ENCODE data around the gene SIX5. TPM values are rescaled to one million over a fixed set of nuclear protein-coding genes. Genes with fewer than 3 reads are reported as not detected.
A peak's percentile ranks its signal among the peaks of the same experiment; 100 is the strongest.

The SIX5 gene
- total RNA-seq, 1 experiment from 2014 or later, result 26.0 TPM

DNA sequence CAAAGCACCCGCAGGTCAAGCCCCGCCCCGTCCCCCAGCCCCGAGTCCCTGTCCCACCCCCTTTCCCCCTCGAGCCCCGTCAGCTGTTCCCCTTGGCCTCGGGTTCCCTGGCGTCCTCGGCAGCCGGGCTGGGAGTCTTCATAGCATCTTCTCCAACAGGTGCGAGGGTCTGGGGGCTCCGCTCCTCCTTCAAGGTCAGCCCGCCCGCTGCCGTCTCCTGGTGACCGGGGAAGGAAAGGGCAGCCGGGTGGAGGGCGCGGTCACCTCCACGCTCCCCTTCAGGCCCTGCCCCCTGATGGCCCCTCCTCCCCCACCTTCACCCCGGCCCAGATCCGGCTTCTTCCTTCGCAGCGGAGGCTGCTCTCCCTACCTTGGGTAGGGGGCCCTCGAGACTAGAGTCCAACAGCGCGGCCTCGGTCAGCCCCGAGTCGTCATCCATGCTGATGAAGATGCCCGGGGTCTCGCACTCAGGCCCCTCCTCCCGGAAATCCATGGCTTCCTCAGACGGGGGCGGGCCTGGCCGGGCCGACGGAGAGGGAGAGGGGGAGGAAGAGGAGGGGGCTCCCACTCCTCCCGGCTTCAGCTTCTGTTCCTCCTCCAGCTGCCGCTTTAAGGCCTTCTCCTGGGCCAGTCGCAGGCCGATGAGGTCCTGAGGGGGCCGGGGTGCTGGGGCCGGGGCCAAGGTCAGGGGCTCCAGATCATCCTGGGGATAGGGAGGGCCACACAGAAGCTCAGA, 46.6 kb upstream of the SIX5 start (continued):
- TF ChIP-seq, protein P1, sequence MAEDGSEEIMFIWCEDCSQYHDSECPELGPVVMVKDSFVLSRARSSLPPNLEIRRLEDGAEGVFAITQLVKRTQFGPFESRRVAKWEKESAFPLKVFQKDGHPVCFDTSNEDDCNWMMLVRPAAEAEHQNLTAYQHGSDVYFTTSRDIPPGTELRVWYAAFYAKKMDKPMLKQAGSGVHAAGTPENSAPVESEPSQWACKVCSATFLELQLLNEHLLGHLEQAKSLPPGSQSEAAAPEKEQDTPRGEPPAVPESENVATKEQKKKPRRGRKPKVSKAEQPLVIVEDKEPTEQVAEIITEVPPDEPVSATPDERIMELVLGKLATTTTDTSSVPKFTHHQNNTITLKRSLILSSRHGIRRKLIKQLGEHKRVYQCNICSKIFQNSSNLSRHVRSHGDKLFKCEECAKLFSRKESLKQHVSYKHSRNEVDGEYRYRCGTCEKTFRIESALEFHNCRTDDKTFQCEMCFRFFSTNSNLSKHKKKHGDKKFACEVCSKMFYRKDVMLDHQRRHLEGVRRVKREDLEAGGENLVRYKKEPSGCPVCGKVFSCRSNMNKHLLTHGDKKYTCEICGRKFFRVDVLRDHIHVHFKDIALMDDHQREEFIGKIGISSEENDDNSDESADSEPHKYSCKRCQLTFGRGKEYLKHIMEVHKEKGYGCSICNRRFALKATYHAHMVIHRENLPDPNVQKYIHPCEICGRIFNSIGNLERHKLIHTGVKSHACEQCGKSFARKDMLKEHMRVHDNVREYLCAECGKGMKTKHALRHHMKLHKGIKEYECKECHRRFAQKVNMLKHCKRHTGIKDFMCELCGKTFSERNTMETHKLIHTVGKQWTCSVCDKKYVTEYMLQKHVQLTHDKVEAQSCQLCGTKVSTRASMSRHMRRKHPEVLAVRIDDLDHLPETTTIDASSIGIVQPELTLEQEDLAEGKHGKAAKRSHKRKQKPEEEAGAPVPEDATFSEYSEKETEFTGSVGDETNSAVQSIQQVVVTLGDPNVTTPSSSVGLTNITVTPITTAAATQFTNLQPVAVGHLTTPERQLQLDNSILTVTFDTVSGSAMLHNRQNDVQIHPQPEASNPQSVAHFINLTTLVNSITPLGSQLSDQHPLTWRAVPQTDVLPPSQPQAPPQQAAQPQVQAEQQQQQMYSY (CRISPR knock-in tag; IDR thresholded peaks at IDR 0.05), result no peak
- TF ChIP-seq, protein P2, sequence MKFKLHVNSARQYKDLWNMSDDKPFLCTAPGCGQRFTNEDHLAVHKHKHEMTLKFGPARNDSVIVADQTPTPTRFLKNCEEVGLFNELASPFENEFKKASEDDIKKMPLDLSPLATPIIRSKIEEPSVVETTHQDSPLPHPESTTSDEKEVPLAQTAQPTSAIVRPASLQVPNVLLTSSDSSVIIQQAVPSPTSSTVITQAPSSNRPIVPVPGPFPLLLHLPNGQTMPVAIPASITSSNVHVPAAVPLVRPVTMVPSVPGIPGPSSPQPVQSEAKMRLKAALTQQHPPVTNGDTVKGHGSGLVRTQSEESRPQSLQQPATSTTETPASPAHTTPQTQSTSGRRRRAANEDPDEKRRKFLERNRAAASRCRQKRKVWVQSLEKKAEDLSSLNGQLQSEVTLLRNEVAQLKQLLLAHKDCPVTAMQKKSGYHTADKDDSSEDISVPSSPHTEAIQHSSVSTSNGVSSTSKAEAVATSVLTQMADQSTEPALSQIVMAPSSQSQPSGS (CRISPR knock-in tag; IDR thresholded peaks at IDR 0.05; ENCODE audit: borderline replicate concordance, low read depth), result no peak
- TF ChIP-seq ATF1 (CRISPR knock-in tag; IDR thresholded peaks at IDR 0.05) (no peak), TEAD4 (CRISPR knock-in tag; IDR thresholded peaks at IDR 0.05) (no peak), OVOL2 (CRISPR knock-in tag; IDR thresholded peaks at IDR 0.05; ENCODE audit: borderline replicate concordance) (no peak), ETV6 (CRISPR knock-in tag; IDR thresholded peaks at IDR 0.05) (peak; percentile 71), ZNF263 (CRISPR knock-in tag; IDR thresholded peaks at IDR 0.05; ENCODE audit: low read depth) (peak; percentile 93), ZNF416 (CRISPR knock-in tag; IDR thresholded peaks at IDR 0.05) (no peak), TP53 (CRISPR knock-in tag; IDR thresholded peaks at IDR 0.05) (0 out of 2 replicates have a peak, but pooled peaks have one; percentile 8), GRHL2 (CRISPR knock-in tag; IDR thresholded peaks at IDR 0.05; ENCODE audit: insufficient replicate concordance, severe bottlenecking) (no peak)
- TF ChIP-seq, protein P3, sequence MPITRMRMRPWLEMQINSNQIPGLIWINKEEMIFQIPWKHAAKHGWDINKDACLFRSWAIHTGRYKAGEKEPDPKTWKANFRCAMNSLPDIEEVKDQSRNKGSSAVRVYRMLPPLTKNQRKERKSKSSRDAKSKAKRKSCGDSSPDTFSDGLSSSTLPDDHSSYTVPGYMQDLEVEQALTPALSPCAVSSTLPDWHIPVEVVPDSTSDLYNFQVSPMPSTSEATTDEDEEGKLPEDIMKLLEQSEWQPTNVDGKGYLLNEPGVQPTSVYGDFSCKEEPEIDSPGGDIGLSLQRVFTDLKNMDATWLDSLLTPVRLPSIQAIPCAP (CRISPR knock-in tag; IDR thresholded peaks at IDR 0.05), result 0 out of 2 replicates have a peak, but pooled peaks have one; percentile 26
- TF ChIP-seq, protein P4, sequence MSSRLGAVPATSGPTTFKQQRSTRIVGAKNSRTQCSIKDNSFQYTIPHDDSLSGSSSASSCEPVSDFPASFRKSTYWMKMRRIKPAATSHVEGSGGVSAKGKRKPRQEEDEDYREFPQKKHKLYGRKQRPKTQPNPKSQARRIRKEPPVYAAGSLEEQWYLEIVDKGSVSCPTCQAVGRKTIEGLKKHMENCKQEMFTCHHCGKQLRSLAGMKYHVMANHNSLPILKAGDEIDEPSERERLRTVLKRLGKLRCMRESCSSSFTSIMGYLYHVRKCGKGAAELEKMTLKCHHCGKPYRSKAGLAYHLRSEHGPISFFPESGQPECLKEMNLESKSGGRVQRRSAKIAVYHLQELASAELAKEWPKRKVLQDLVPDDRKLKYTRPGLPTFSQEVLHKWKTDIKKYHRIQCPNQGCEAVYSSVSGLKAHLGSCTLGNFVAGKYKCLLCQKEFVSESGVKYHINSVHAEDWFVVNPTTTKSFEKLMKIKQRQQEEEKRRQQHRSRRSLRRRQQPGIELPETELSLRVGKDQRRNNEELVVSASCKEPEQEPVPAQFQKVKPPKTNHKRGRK (CRISPR knock-in tag; IDR thresholded peaks at IDR 0.05; ENCODE audit: borderline replicate concordance), result no peak
- TF ChIP-seq, protein P5, sequence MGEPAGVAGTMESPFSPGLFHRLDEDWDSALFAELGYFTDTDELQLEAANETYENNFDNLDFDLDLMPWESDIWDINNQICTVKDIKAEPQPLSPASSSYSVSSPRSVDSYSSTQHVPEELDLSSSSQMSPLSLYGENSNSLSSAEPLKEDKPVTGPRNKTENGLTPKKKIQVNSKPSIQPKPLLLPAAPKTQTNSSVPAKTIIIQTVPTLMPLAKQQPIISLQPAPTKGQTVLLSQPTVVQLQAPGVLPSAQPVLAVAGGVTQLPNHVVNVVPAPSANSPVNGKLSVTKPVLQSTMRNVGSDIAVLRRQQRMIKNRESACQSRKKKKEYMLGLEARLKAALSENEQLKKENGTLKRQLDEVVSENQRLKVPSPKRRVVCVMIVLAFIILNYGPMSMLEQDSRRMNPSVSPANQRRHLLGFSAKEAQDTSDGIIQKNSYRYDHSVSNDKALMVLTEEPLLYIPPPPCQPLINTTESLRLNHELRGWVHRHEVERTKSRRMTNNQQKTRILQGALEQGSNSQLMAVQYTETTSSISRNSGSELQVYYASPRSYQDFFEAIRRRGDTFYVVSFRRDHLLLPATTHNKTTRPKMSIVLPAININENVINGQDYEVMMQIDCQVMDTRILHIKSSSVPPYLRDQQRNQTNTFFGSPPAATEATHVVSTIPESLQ (CRISPR knock-in tag; IDR thresholded peaks at IDR 0.05), result no peak

DNA sequence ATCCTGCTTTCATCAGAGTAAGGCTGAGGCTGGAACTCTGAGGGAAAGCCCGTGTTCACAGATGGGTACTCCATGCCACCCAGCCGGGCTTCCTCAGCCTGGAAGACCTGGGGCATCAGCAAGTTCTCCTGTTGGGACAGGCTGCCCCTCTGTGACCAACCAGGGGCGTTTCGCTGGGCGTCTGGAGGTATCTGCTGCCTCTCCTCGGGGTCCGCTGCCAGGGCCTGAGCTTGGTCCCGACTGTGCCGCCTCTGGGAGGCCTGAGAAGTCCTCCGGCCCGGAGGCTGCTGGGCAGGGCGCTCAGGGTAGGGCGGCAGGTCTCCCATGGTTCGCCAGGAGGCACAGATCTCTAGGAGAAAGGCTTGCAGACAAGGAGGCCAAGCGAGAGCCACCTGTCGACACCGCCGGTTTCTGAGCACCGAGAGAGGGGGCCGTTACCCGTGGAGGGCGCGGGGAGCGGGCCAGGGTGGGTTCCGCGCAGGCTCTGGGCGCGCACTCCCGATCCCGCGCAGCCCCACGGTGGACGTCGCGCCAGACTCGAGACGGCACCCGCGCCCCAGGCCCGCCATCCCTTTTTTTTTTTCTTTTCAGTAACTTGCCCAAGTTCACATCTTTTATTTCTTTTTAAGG, 45.9 kb upstream of the SIX5 start, which contains the start of gene RSPH6A:
TSS of gene RSPH6A (minus strand) at position 458 of the 630 bp plus-strand sequence. CDS start at position 326, 132 bp downstream.
- Mint-ChIP-seq H3K36me3 (peaks cover 5% of the 10 kb centered on the region), H3K27ac (peak within 1 kb of the TSS; percentile 95), H3K27me3 (ENCODE audit: low read depth) (no peaks in the 10 kb centered on the region; the same call in none of the 2 replicates), H3K4me3 (peak within 1 kb of the TSS; percentile 89), H3K9me3 (no peaks in the 10 kb centered on the region), H3K4me1 (peaks cover 36% of the 10 kb centered on the region)
- DNase-seq (ENCODE audit: low spot score) (peak; percentile 51), ATAC-seq (peak; percentile 4)
- POLR2A ChIA-PET, result interaction anchor here (0.6 to 4.0 kb wide), 6 partner anchors 16 to 297 kb away, joined by 3 to 47 read pairs (median 5); partner anchors contain the start of genes DMWD, FOXA3, QPCTL and SIX5
- CTCF ChIA-PET, result interaction anchor here (0.6 to 7.2 kb wide), 16 partner anchors 11 to 123 kb away, joined by 3 to 135 read pairs (median 8); partner anchors contain the start of genes DMPK, DMWD, IRF2BP1 and QPCTL
- TF ChIP-seq TCF7 (CRISPR knock-in tag; IDR thresholded peaks at IDR 0.05; ENCODE audit: low read depth) (0 out of 2 replicates have a peak, but pooled peaks have one; percentile 41), ZNF423 (CRISPR knock-in tag; IDR thresholded peaks at IDR 0.05) (no peak), ESRRA (CRISPR knock-in tag; IDR thresholded peaks at IDR 0.05; ENCODE audit: borderline replicate concordance) (0 out of 2 replicates have a peak, but pooled peaks have one; percentile 46)
- TF ChIP-seq, protein P6, sequence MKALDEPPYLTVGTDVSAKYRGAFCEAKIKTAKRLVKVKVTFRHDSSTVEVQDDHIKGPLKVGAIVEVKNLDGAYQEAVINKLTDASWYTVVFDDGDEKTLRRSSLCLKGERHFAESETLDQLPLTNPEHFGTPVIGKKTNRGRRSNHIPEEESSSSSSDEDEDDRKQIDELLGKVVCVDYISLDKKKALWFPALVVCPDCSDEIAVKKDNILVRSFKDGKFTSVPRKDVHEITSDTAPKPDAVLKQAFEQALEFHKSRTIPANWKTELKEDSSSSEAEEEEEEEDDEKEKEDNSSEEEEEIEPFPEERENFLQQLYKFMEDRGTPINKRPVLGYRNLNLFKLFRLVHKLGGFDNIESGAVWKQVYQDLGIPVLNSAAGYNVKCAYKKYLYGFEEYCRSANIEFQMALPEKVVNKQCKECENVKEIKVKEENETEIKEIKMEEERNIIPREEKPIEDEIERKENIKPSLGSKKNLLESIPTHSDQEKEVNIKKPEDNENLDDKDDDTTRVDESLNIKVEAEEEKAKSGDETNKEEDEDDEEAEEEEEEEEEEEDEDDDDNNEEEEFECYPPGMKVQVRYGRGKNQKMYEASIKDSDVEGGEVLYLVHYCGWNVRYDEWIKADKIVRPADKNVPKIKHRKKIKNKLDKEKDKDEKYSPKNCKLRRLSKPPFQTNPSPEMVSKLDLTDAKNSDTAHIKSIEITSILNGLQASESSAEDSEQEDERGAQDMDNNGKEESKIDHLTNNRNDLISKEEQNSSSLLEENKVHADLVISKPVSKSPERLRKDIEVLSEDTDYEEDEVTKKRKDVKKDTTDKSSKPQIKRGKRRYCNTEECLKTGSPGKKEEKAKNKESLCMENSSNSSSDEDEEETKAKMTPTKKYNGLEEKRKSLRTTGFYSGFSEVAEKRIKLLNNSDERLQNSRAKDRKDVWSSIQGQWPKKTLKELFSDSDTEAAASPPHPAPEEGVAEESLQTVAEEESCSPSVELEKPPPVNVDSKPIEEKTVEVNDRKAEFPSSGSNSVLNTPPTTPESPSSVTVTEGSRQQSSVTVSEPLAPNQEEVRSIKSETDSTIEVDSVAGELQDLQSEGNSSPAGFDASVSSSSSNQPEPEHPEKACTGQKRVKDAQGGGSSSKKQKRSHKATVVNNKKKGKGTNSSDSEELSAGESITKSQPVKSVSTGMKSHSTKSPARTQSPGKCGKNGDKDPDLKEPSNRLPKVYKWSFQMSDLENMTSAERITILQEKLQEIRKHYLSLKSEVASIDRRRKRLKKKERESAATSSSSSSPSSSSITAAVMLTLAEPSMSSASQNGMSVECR (CRISPR knock-in tag; IDR thresholded peaks at IDR 0.05; ENCODE audit: borderline replicate concordance), result peak; percentile 52; the same call in 1 of the 2 replicates
- TF ChIP-seq, protein P7, sequence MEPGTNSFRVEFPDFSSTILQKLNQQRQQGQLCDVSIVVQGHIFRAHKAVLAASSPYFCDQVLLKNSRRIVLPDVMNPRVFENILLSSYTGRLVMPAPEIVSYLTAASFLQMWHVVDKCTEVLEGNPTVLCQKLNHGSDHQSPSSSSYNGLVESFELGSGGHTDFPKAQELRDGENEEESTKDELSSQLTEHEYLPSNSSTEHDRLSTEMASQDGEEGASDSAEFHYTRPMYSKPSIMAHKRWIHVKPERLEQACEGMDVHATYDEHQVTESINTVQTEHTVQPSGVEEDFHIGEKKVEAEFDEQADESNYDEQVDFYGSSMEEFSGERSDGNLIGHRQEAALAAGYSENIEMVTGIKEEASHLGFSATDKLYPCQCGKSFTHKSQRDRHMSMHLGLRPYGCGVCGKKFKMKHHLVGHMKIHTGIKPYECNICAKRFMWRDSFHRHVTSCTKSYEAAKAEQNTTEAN (CRISPR knock-in tag; IDR thresholded peaks at IDR 0.05), result 0 out of 2 replicates have a peak, but pooled peaks have one; percentile 53

Data from WTC11 (cell line).